ENCODE data around the gene CUEDC1. TPM values are rescaled to one million over a fixed set of nuclear protein-coding genes. Genes with fewer than 3 reads are reported as not detected.

Gene CUEDC1
- total and polyA plus RNA-seq, 2 of the 4 experiments (the other 2 are of a cell fraction), result 4.1 to 21.2 TPM

DNA sequence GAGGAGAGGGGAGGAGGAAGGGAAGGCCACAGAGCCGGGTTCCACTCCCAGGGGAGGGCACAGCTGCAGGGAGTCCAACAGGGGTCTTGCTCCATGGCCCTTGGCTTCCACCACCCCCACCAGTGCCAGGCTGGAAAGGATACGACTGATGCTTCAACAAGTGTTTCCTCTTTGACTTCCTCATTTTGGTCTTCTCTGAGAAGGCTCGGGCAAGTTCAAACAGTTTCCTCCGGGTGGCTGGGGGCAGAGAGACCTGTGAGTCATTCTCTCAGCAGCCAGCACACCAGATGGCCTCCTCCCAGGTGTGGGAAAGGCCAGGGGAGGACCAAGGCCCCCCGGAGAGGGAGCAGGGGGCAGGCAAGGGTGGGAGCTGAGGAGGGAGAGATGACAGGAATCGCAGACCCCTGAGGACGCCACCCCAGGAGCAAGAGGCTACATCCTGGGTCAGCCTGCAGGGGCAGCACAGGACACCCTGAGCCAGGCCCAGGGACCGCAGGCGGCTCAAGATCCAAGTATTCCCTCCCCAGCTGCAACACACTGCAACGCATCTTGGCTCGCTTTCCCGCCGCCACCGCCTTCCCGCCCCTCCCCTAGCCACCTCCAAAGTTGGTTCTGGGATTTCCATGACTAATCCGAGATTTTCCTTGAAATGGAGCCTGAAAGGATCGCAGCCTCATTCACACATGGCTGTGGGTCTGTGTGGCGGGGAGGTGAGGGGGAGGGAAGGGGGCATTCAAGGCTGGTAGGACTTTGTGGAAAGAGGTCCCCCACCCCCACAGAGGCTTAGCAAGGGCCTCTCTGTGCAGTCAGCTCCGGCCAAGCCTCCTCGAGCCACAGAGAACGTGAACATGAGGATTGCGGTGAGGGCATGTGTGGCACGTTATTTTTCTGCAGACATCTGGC is 87.0 kb downstream of the CUEDC1 start (continued):
- TF ChIP-seq CTCF (conservative IDR thresholded peaks at IDR 0.05; ENCODE audit: low read depth, low read length) (peak; percentile 48), CHD1 (IDR thresholded peaks at IDR 0.05; ENCODE audit: low read depth, low read length) (no peak), RCOR1 (IDR thresholded peaks at IDR 0.05; ENCODE audit: insufficient replicate concordance, low read length) (no peak), CEBPB (IDR thresholded peaks at IDR 0.05; ENCODE audit: low read depth, low read length) (peak; percentile 71)
- TF ChIP-seq, protein P1, sequence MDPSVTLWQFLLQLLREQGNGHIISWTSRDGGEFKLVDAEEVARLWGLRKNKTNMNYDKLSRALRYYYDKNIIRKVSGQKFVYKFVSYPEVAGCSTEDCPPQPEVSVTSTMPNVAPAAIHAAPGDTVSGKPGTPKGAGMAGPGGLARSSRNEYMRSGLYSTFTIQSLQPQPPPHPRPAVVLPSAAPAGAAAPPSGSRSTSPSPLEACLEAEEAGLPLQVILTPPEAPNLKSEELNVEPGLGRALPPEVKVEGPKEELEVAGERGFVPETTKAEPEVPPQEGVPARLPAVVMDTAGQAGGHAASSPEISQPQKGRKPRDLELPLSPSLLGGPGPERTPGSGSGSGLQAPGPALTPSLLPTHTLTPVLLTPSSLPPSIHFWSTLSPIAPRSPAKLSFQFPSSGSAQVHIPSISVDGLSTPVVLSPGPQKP (IDR thresholded peaks at IDR 0.05; ENCODE audit: borderline replicate concordance, low read depth, low read length), result no peak

Measured in IMR-90 (cell line).